G401 (cell line): Measurements from ENCODE around the gene GMCL2. TPM values are rescaled to one million over a fixed set of nuclear protein-coding genes. Genes with fewer than 3 reads are reported as not detected.

Experiments used
- DNase-seq: peaks from one replicate; pipeline ENCODE4 v3.0.0-alpha.2; 2015; ENCODE audit warnings: low spot score
- in situ Hi-C: cut with HindIII; loops from 2 replicates; pipeline ENCODE4 v1.10.0; 2016; ENCODE audit warnings: low sequenced_read_pairs, mixed read lengths
- total RNA-seq: library from RNA; depleted of rRNA; stranded (reverse); fragments of >200 nt; shearing (Covaris generic); gene quantifications from 2 replicates; pipeline ENCODE4 v1.2.3, GENCODE V29; 2014; rRNA removed

The GMCL2 gene
- total RNA-seq, 1 experiment from 2014 or later, result 0.03 TPM

GRCh38 chr5:178152491-178153444, 34.4 kb downstream of the GMCL2 start:
- DNase-seq, result no peak
- in situ Hi-C loops, result no loop called here

- in situ Hi-C loops, result no loop called here
- DNase-seq, result no peak
These were observed 36.0 kb downstream of the GMCL2 start for GRCh38 chr5:178150977-178151734.

GRCh38 chr5:178149199-178149932, 37.8 kb downstream of the GMCL2 start:
- DNase-seq, result no peak
- in situ Hi-C loops, result no loop called here

GRCh38 chr5:178147406-178147805, 39.8 kb downstream of the GMCL2 start:
- no peak for DNase-seq
- in situ Hi-C loops, result no loop called here

GRCh38 chr5:178145965-178146820, 41.0 kb downstream of the GMCL2 start:
- peak; percentile 71 for DNase-seq
- in situ Hi-C loops, result no loop called here

- in situ Hi-C loops, result no loop called here
- DNase-seq, result no peak
These were observed 43.3 kb downstream of the GMCL2 start for GRCh38 chr5:178143901-178144300.

- in situ Hi-C loops, result no loop called here
- no peak for DNase-seq
These were observed 43.9 kb downstream of the GMCL2 start for GRCh38 chr5:178143246-178143645.

GRCh38 chr5:178142642-178143041, 44.5 kb downstream of the GMCL2 start:
- in situ Hi-C loops, result no loop called here

GRCh38 chr5:178141550-178141949, 45.6 kb downstream of the GMCL2 start:
- DNase-seq, result no peak
- in situ Hi-C loops, result no loop called here

More at GRCh38 chr5:178142642-178143041, 44.5 kb downstream of the GMCL2 start:
- no peak for DNase-seq

GRCh38 chr5:178137991-178138390, 49.2 kb downstream of the GMCL2 start:
- DNase-seq, result no peak
- in situ Hi-C loops, result no loop called here

GRCh38 chr5:178136990-178137389, 50.2 kb downstream of the GMCL2 start:
- in situ Hi-C loops, result no loop called here
- DNase-seq, result no peak

Other genes starting within 250 kb of the GMCL2 start
- not detected in 2 replicates for gene PROP1, start 191.1 kb downstream of the GMCL2 start, total RNA-seq
- 9.3 and 10.4 TPM in 2 replicates for gene N4BP3, start 73.8 kb downstream of the GMCL2 start, total RNA-seq
- 40.5 and 46.0 TPM in 2 replicates for gene RMND5B, start 56.4 kb downstream of the GMCL2 start, total RNA-seq
- gene NHP2, start 33.5 kb downstream of the GMCL2 start, total RNA-seq, result 280 and 288 TPM in 2 replicates
- 160 and 197 TPM in 2 replicates for gene HNRNPAB, start 17.2 kb upstream of the GMCL2 start, total RNA-seq
- gene PHYKPL, start 45.4 kb upstream of the GMCL2 start, total RNA-seq, result 26.6 and 32.6 TPM in 2 replicates